ENCODE results near the gene TMPRSS13.

Gene TMPRSS13

DNA sequence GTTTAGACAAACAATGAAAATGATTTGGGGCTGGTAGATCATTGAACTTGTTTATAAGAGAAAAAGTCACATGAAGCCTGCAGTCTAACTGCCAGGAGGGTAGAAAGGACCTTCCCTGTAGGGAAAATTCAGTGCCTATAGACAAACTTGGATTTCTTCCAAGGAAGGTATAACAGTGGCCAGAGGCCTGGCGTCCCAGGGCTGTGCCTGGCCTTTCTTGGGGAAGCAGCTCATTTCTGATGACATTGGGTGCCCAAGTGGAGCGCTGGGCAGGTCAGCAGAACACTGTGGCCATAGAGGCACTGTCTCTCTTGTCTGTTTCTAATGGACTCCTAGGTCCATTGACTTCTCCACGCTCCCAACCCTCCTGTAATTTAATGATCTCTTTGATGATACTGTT, 46.1 kb downstream of the TMPRSS13 start:
- TF ChIP-seq, protein P1, sequence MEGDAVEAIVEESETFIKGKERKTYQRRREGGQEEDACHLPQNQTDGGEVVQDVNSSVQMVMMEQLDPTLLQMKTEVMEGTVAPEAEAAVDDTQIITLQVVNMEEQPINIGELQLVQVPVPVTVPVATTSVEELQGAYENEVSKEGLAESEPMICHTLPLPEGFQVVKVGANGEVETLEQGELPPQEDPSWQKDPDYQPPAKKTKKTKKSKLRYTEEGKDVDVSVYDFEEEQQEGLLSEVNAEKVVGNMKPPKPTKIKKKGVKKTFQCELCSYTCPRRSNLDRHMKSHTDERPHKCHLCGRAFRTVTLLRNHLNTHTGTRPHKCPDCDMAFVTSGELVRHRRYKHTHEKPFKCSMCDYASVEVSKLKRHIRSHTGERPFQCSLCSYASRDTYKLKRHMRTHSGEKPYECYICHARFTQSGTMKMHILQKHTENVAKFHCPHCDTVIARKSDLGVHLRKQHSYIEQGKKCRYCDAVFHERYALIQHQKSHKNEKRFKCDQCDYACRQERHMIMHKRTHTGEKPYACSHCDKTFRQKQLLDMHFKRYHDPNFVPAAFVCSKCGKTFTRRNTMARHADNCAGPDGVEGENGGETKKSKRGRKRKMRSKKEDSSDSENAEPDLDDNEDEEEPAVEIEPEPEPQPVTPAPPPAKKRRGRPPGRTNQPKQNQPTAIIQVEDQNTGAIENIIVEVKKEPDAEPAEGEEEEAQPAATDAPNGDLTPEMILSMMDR (IDR thresholded peaks at IDR 0.05; ENCODE audit: low read depth, low read length, missing control alignments), result no peak
- H3K4me3 ChIP-seq (replicated peaks; ENCODE audit: low read depth, low read length), result no peak overlapping the region
- DNase-seq (ENCODE audit: extremely low read depth, low read depth), result no peak

DNA sequence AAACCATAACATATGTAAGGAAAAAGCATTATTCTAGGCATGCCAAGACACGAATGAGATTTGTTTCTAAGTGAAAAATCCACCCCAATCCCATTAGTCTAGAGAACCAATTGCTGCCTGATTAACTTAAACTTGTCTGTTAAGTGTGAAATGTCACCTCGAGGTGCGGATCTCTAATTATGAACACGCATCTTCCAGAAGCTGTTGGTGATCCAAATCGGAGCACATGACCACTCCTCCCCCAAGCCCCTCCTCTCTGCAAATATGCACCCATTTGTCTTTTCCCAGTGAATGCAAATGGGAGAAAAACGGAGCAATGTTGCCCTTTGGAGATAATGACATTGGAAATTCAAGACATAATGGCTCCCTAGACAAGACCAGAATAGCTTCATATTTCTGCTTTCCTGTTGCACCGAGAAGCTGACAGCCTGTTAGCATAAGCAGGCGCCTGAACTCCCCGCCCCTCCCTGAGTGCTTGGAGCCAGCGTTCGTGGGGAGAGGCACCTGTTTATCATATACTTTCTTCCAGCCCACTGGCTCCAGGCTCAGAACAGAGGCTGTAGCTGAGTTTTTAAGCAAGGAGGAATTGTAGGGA, 46.8 kb downstream of the TMPRSS13 start:
- TF ChIP-seq, protein P1 (IDR thresholded peaks at IDR 0.05; ENCODE audit: low read depth, low read length, missing control alignments), result no peak
- no peak for DNase-seq (ENCODE audit: extremely low read depth, low read depth)

DNA sequence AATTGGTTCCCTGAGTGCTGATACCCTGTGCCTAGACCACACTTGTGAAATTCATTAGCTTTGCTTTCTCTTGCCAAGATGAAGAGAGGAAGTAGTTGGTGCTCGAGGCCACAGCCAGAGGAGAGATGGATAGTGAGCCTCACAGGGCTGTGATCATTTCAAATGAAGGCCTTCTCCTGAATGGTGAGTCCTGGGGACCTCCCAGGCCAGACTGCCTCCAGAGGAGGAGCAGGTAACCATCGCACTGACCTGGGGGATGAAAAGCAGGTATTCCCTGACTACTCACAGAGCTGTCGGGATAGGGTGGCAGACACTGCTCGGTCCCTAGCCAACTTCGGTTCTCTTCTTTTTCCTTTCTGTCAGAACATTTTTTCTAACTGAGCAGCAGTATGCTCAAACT, 48.0 kb downstream of the TMPRSS13 start:
- no peak for DNase-seq (ENCODE audit: extremely low read depth, low read depth)
- H3K4me3 ChIP-seq (replicated peaks; ENCODE audit: low read depth, low read length), result no peak overlapping the region
- TF ChIP-seq, protein P1 (IDR thresholded peaks at IDR 0.05; ENCODE audit: low read depth, low read length, missing control alignments), result no peak

More for the DNA sequence above, 46.8 kb downstream of the TMPRSS13 start:
- no peak overlapping the region for H3K4me3 ChIP-seq (replicated peaks; ENCODE audit: low read depth, low read length)

DNA sequence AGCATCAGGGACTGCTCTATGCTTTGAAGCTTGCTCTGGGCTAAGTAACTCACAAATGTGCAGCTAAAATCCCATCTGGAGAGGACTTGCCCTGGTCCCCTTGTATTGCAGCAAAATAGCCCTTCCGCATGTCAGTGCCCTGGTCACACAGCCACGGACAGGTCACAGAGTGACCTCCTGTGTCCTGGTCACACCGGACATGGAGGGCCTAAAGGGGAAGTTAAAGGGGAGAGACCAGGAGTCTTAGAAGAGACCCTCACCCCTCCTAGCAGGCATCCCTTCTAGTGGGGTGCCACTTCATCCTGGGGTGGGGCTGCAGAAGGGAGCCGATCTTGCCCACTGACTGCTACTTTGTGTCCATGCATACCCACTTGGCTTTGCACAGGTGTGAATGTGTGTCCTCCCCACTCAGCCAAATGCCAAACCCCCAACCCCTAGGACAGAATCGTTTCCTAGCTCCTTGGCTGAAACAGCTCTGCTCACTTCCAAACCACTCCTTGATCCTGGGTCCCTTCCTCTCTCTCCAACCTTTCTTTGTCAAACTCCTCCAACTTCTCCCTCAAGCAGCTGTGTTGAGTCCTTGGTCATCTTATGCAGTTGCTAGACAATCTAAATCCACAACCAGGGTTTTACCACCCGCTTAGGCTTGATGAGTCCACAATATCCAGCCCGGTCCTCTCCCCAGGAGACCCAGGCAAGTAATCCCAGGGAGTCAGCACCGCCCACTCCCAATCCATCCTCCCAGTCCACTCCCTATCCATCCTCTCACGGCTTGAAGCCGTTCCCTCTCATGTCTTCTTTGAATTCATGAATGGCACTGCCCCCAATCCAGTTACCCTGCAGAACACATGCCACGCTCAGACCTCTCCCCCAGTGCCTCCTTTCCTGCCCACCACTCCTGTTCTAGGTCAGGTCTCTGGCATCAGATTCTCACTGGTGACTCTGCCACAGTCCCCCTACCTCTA, 49.4 kb downstream of the TMPRSS13 start:
- H3K4me3 ChIP-seq (replicated peaks; ENCODE audit: low read depth, low read length), result no peak overlapping the region
- TF ChIP-seq, protein P1 (IDR thresholded peaks at IDR 0.05; ENCODE audit: low read depth, low read length, missing control alignments), result no peak
- no peak for DNase-seq (ENCODE audit: extremely low read depth, low read depth)

DNA sequence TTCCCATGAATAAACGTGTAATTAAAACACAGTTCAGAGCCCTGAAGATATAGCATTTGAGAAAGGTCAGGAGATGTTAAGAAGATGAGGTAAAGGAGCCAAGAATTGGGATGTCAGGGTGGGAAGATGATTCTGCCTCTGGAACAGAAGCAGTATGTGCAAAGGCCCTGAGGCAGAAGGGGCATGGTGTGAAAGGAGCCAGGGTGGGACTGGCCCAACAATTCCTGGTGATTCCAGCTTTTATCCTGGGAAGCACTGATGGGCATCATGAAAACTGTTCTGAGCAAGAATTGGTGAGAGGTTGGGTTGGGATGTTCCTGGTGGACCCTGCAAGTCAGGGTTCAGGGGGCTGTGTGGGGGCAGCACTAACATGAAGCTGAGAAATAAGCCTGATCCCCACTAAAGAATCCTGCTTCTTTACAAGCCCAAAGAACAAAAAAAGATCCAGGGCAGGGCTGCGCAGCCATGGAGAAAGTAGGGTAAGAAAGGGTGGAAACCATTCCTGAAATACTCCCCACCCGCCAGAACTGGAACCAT, 50.2 kb downstream of the TMPRSS13 start:
- DNase-seq (ENCODE audit: extremely low read depth, low read depth), result no peak
- TF ChIP-seq, protein P1 (IDR thresholded peaks at IDR 0.05; ENCODE audit: low read depth, low read length, missing control alignments), result no peak
- no peak overlapping the region for H3K4me3 ChIP-seq (replicated peaks; ENCODE audit: low read depth, low read length)

DNA sequence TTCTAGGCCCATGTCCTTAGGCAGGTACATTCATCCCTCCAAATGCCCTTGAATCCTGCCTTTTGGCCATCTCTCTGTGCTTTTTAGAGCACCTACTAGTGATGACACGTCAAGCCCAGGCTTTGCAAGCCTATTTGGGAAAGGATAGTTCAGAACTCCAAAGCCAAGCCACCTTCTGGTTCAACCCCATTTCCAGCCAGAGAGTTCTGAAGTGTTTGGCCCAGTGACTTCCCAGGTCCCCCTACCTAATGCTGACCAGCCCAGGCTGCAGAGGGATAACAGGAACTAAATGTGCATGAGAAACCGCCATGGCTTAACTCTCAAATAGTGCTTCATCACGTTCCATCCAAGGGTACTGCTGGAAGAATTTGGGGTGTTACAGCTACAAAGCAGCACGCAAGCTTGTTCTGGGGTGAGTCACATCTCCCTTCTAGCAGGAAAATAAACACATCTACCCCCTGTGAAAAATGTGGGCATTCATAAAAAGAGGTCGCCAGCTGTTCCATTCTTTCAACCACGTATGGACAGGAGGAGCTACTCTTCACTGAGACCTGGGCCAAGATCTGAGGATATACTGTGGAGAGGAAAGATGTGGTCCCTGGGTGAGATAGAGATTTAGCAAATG, 50.8 kb downstream of the TMPRSS13 start:
- H3K4me3 ChIP-seq (replicated peaks; ENCODE audit: low read depth, low read length), result no peak overlapping the region
- TF ChIP-seq, protein P1 (IDR thresholded peaks at IDR 0.05; ENCODE audit: low read depth, low read length, missing control alignments), result no peak
- no peak for DNase-seq (ENCODE audit: extremely low read depth, low read depth)
